Fibroblast of lung (primary cell): ENCODE measurements around the gene CHRM1.

Source experiments
- CTCF ChIP-seq, 2 donors: IDR thresholded peaks in 1 of 2; conservative IDR thresholded peaks in 1 of 2; 1 replicate in 1 of 2; 2 replicates in 1 of 2; pipeline ENCODE4 v1.5.1; 2011 to 2012; ENCODE audit warnings: low read length in 2 of 2, control low read depth in 1 of 2, inconsistent platforms in 1 of 2, low read depth in 1 of 2, mild to moderate bottlenecking in 1 of 2
- EZH2 ChIP-seq: IDR thresholded peaks from 2 replicates; pipeline ENCODE4 v1.5.1; 2012; ENCODE audit warnings: low read length, control low read depth, mild to moderate bottlenecking; ENCODE audit errors: missing control alignments

- TF ChIP-seq CTCF (conservative IDR thresholded peaks at IDR 0.05 in 1 of 2, IDR thresholded peaks at IDR 0.05 in 1 of 2; ENCODE audit: low read depth in 1 of 2, low read length in 2 of 2) (no peak), EZH2 (no peak)
Observed at GRCh38 chr11:62919476-62919875, 1.7 kb downstream of the CHRM1 start.
